Gastrocnemius medialis (tissue), 4 donors: ENCODE measurements around the gene ARFGEF3. TPM values are rescaled to one million over a fixed set of nuclear protein-coding genes. Genes with fewer than 3 reads are reported as not detected.

Experiments used
- ATAC-seq, 2 donors: fragments of 150-250 bp; one replicate each; pipeline ENCODE4 v1.9.1; 2016
- DNase-seq, 2 donors: peaks; one replicate each; pipeline ENCODE4 v3.0.0-alpha.2; 2019
- H3K27ac ChIP-seq, 4 donors: fragments of 200-600 bp; sonication (generic); 1 replicate in 1 of 4; 2 replicates in 3 of 4; pipeline ENCODE4 v1.5.1; 2016 to 2018; ENCODE audit warnings: mild to moderate bottlenecking in 2 of 4, moderate library complexity in 1 of 4
- H3K27me3 ChIP-seq, 3 donors: fragments of 200-600 bp; sonication (generic) in 2 of 3; 1 replicate in 1 of 3; 2 replicates in 2 of 3; pipeline versions ENCODE4 v1.5.1 to v1.6.0; 2016 to 2019; ENCODE audit warnings: mild to moderate bottlenecking in 1 of 3, moderate library complexity in 1 of 3
- H3K36me3 ChIP-seq, 2 donors: fragments of 200-600 bp; sonication (generic) in 1 of 2; one replicate each; pipeline ENCODE4 v1.5.1; 2017 to 2018
- H3K4me1 ChIP-seq, 2 donors: fragments of 200-600 bp; sonication (generic) in 1 of 2; one replicate each; pipeline ENCODE4 v1.5.1; 2016 to 2017; ENCODE audit warnings: mild to moderate bottlenecking in 2 of 2
- H3K4me3 ChIP-seq, 4 donors: fragments of 200-600 bp; sonication (generic) in 3 of 4; 1 replicate in 1 of 4; 2 replicates in 3 of 4; pipeline ENCODE4 v1.5.1; 2016 to 2019; ENCODE audit warnings: mild to moderate bottlenecking in 2 of 4
- H3K9me3 ChIP-seq, 3 donors: fragments of 200-600 bp; sonication (generic) in 2 of 3; 1 replicate in 1 of 3; 2 replicates in 2 of 3; pipeline ENCODE4 v1.5.1; 2016 to 2019
- CTCF ChIP-seq, 5 experiments: fragments of 450-650 bp in 3 of 5; fragments of 200-600 bp in 2 of 5; sonication (generic) in 2 of 5; IDR thresholded peaks in 4 of 5; conservative IDR thresholded peaks in 1 of 5; 1 replicate in 4 of 5; 2 replicates in 1 of 5; pipeline ENCODE4 v1.5.1; 2016 to 2019; ENCODE audit warnings: antibody characterized with exemption in 5 of 5, mild to moderate bottlenecking in 3 of 5, moderate library complexity in 3 of 5
- POLR2A ChIP-seq, 2 donors: fragments of 450-650 bp; IDR thresholded peaks; one replicate each; pipeline ENCODE4 v1.6.1; 2017; ENCODE audit warnings: antibody characterized with exemption in 2 of 2, mild to moderate bottlenecking in 2 of 2, moderate library complexity in 2 of 2
- in situ Hi-C, 4 donors: fragments of 200-750 bp; cut with MboI; loops; one replicate each; pipeline versions ENCODE4 v1.15.0 to v1.8.0; 2017; ENCODE audit warnings: low sequenced_read_pairs in 4 of 4
- intact Hi-C: fragments of 100-400 bp; cut with DNase I; formaldehyde crosslinking; loops from one replicate; pipeline ENCODE4 v1.15.1; 2023; ENCODE audit warnings: low total_unique reads
- total RNA-seq, 4 donors: library from RNA; depleted of rRNA; stranded (reverse); fragments of >200 nt; gene quantifications; one replicate each; pipeline versions ENCODE4 v1.1.0 to v1.2.3, GENCODE V29; 2016

ARFGEF3 gene
- total RNA-seq, 4 donors from 2014 or later = 0.40 to 0.78 (median 0.52) TPM

DNA sequence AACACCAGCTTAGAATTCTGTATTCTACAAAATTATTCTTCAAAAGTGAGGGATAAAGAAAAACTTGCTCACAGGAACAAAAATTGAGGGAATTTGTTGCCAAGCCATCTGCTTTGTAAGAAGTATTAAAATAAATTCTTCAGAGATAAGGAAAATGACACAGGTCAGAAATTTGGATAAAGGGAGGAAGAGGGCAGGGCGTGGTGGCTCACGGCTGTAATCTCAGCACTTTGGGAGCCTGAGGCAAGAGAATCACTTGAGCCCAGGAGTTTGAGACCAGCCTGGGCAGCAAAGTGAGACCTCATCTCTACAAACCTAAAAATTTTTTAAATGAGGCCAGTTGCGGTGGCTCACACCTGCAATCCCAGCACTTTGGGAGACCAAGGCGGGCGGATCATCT, 227.8 kb downstream of the ARFGEF3 start:
- in situ Hi-C loops (no loop called here), intact Hi-C loops (no loop called here)
- Histone ChIP-seq H3K27me3 (no peaks in the 10 kb centered on the region), H3K9me3 (no peaks in the 10 kb centered on the region), H3K4me3 (no peak overlapping the region), H3K27ac (no peak overlapping the region), H3K36me3 (no peaks in the 10 kb centered on the region), H3K4me1 (no peaks in the 10 kb centered on the region)
- no peak for TF ChIP-seq POLR2A (IDR thresholded peaks at IDR 0.05)
- TF ChIP-seq CTCF (IDR thresholded peaks at IDR 0.05 in 4 of 5, conservative IDR thresholded peaks at IDR 0.05 in 1 of 5) = no peak
- ATAC-seq = no peak
- no peak for DNase-seq

Other genes starting within 250 kb of the ARFGEF3 start
- 1 to 10 TPM; 1.5 to 3.1 (median 2.1) TPM for gene PERP, start 54.5 kb upstream of the ARFGEF3 start, total RNA-seq
- not detected for gene PBOV1, start 56.6 kb downstream of the ARFGEF3 start, total RNA-seq
- not detected for gene SMIM28, start 216.0 kb downstream of the ARFGEF3 start, total RNA-seq
- gene HEBP2, start 242.3 kb downstream of the ARFGEF3 start, total RNA-seq = 10 to 100 TPM; 60.3 to 81.5 (median 74.8) TPM